HG03045 (cell line): Measurements from ENCODE around the gene PVR.
"Not testable (repeated sequence)": the region's sequence is repeated elsewhere in the genome, so short reads cannot be mapped to it uniquely, and the experiment has no call there.

ENCODE experiments used
- ATAC-seq: cut with Tn5 transposase; IDR thresholded peaks from one replicate; pipeline ENCODE4 v1.9.1; 2021; ENCODE audit warnings: mild to moderate bottlenecking, moderate library complexity; ENCODE audit not compliant: unreplicated experiment

The PVR gene

GRCh38 chr19:44617110-44617880, 26.4 kb upstream of the PVR start:
- no peak for ATAC-seq

GRCh38 chr19:44618640-44619357, 24.9 kb upstream of the PVR start:
- ATAC-seq = no peak

GRCh38 chr19:44620667-44621066, 23.0 kb upstream of the PVR start:
- ATAC-seq = no peak

- no peak for ATAC-seq
Measured at GRCh38 chr19:44621367-44621766, 22.3 kb upstream of the PVR start.

- ATAC-seq = no peak
Measured at GRCh38 chr19:44623080-44623479, 20.6 kb upstream of the PVR start.

- ATAC-seq = no peak
Measured at GRCh38 chr19:44623626-44624025, 20.1 kb upstream of the PVR start.

- ATAC-seq = no peak
Measured at GRCh38 chr19:44624840-44625354, 18.8 kb upstream of the PVR start.

- ATAC-seq = not testable (repeated sequence)
Measured at GRCh38 chr19:44625637-44626036, 18.1 kb upstream of the PVR start.

- no peak for ATAC-seq
Measured at GRCh38 chr19:44626048-44626624, 17.6 kb upstream of the PVR start.

GRCh38 chr19:44627631-44628030, 16.1 kb upstream of the PVR start:
- ATAC-seq = no peak

- ATAC-seq = no peak
Measured at GRCh38 chr19:44628793-44629192, 14.9 kb upstream of the PVR start.

- not testable (repeated sequence) for ATAC-seq
Measured at GRCh38 chr19:44631611-44632010, 12.1 kb upstream of the PVR start.

GRCh38 chr19:44634058-44634457, 9.7 kb upstream of the PVR start:
- not testable (repeated sequence) for ATAC-seq

- ATAC-seq = no peak
Measured at GRCh38 chr19:44634785-44635184, 8.9 kb upstream of the PVR start.

- no peak for ATAC-seq
Measured at GRCh38 chr19:44635581-44636438, 7.9 kb upstream of the PVR start.

GRCh38 chr19:44636439-44637389, 7.0 kb upstream of the PVR start:
- no peak for ATAC-seq

GRCh38 chr19:44637390-44637764, 6.3 kb upstream of the PVR start:
- no peak for ATAC-seq

GRCh38 chr19:44640518-44640917, 3.2 kb upstream of the PVR start:
- no peak for ATAC-seq

- no peak for ATAC-seq
Measured at GRCh38 chr19:44641501-44642265, 2.0 kb upstream of the PVR start.
